ENCODE results near the gene CIBAR2. TPM values are rescaled to one million over a fixed set of nuclear protein-coding genes. Genes with fewer than 3 reads are reported as not detected.

The CIBAR2 gene
- total RNA-seq, 2 donors from 2014 or later, result not detected

GRCh38 chr16:85069171-85069570 lies 43.1 kb downstream of the CIBAR2 start:
- TF ChIP-seq POLR2A (IDR thresholded peaks at IDR 0.05) (no peak), POLR2AphosphoS5 (IDR thresholded peaks at IDR 0.05) (no peak), CTCF (IDR thresholded peaks at IDR 0.05) (no peak)
- no peak for DNase-seq (ENCODE audit: low spot score)
- Histone ChIP-seq H3K9me3 (no peaks in the 10 kb centered on the region), H3K4me1 (replicated peaks) (no peaks in the 10 kb centered on the region), H3K27me3 (replicated peaks; ENCODE audit: insufficient read depth) (no peaks in the 10 kb centered on the region), H3K27ac (no peak overlapping the region), H3K36me3 (no peaks in the 10 kb centered on the region), H3K4me3 (no peak overlapping the region)
- WGBS, result 87% methylated on average over 7 of the region's 7 CpGs
- intact Hi-C loops (cut with DNase I), result no loop called here

GRCh38 chr16:85068746-85069145 lies 43.5 kb downstream of the CIBAR2 start:
- intact Hi-C loops (cut with DNase I), result no loop called here
- H3K27me3 ChIP-seq (replicated peaks; ENCODE audit: insufficient read depth), result no peaks in the 10 kb centered on the region
- H3K9me3 ChIP-seq, result no peaks in the 10 kb centered on the region
- TF ChIP-seq CTCF (IDR thresholded peaks at IDR 0.05) (no peak), POLR2AphosphoS5 (IDR thresholded peaks at IDR 0.05) (no peak), POLR2A (IDR thresholded peaks at IDR 0.05) (no peak)
- H3K36me3 ChIP-seq, result no peaks in the 10 kb centered on the region
- DNase-seq (ENCODE audit: low spot score), result no peak
- no peak overlapping the region for H3K27ac ChIP-seq
- WGBS, result 90% methylated on average over 8 of the region's 8 CpGs
- H3K4me1 ChIP-seq (replicated peaks), result no peaks in the 10 kb centered on the region
- H3K4me3 ChIP-seq, result no peak overlapping the region

- intact Hi-C loops (cut with DNase I), result no loop called here
- 84% methylated on average over 8 of the region's 8 CpGs for WGBS
- Histone ChIP-seq H3K27ac (no peak overlapping the region), H3K36me3 (no peaks in the 10 kb centered on the region), H3K9me3 (no peaks in the 10 kb centered on the region), H3K4me3 (no peak overlapping the region), H3K27me3 (replicated peaks; ENCODE audit: insufficient read depth) (no peaks in the 10 kb centered on the region), H3K4me1 (replicated peaks) (no peaks in the 10 kb centered on the region)
- no peak for TF ChIP-seq POLR2A (IDR thresholded peaks at IDR 0.05)
- no peak for TF ChIP-seq CTCF (IDR thresholded peaks at IDR 0.05)
- TF ChIP-seq POLR2AphosphoS5 (IDR thresholded peaks at IDR 0.05), result no peak
- no peak for DNase-seq (ENCODE audit: low spot score)
Observed at GRCh38 chr16:85067426-85067825, 44.8 kb downstream of the CIBAR2 start.

- no peaks in the 10 kb centered on the region for H3K4me1 ChIP-seq (replicated peaks)
- intact Hi-C loops (cut with DNase I), result no loop called here
- WGBS, result 94% methylated on average over 17 of the region's 18 CpGs
- H3K27me3 ChIP-seq (replicated peaks; ENCODE audit: insufficient read depth), result no peaks in the 10 kb centered on the region
- TF ChIP-seq CTCF (IDR thresholded peaks at IDR 0.05), result no peak
- TF ChIP-seq POLR2A (IDR thresholded peaks at IDR 0.05), result no peak
- no peak for TF ChIP-seq POLR2AphosphoS5 (IDR thresholded peaks at IDR 0.05)
- DNase-seq (ENCODE audit: low spot score), result no peak
- no peak overlapping the region for H3K27ac ChIP-seq
- no peaks in the 10 kb centered on the region for H3K9me3 ChIP-seq
- H3K36me3 ChIP-seq, result no peaks in the 10 kb centered on the region
- no peak overlapping the region for H3K4me3 ChIP-seq
Observed at GRCh38 chr16:85067024-85067423, 45.2 kb downstream of the CIBAR2 start.

- Histone ChIP-seq H3K9me3 (no peaks in the 10 kb centered on the region), H3K27ac (no peak overlapping the region), H3K4me3 (no peak overlapping the region), H3K4me1 (replicated peaks) (no peaks in the 10 kb centered on the region), H3K36me3 (no peaks in the 10 kb centered on the region), H3K27me3 (replicated peaks; ENCODE audit: insufficient read depth) (no peaks in the 10 kb centered on the region)
- no peak for TF ChIP-seq POLR2AphosphoS5 (IDR thresholded peaks at IDR 0.05)
- intact Hi-C loops (cut with DNase I), result no loop called here
- DNase-seq (ENCODE audit: low spot score), result no peak
- 90% methylated on average over 12 of the region's 12 CpGs for WGBS
Observed at GRCh38 chr16:85066346-85066885, 45.9 kb downstream of the CIBAR2 start.
